ENCODE measurements around the gene NRL. TPM values are rescaled to one million over a fixed set of nuclear protein-coding genes. Genes with fewer than 3 reads are reported as not detected.

Gene NRL
- total and polyA plus RNA-seq, 11 donors: 1.3 to 3.0 (median 2.1) TPM

DNA sequence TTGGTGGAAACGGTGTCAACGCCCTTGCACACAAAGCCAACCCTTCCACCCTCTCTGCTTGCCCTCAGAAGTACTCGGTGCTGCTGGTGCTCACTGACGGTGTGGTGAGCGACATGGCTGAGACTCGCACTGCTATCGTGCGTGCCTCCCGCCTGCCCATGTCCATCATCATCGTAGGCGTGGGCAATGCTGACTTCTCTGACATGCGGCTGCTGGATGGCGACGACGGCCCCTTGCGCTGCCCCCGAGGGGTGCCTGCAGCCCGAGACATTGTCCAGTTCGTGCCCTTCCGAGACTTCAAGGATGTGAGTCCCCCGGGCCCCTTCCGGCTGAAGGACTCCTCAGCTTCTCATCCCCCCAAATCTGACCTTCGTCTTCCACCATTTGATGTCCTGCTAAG lies 37.7 kb downstream of the NRL start:
- 87 to 95% (median 89%) methylated on average over 19 to 23 of the region's 23 CpGs for WGBS, 4 donors
- H3K27ac ChIP-seq: no peak overlapping the region
- peaks cover 0 to 14% (median 10%) of the 10 kb centered on the region in 12 donors for H3K4me1 ChIP-seq
- no peak overlapping the region for H3K4me3 ChIP-seq
- H3K36me3 ChIP-seq: no peaks in the 10 kb centered on the region
- peak in 1 of 5 donors; percentile 36 for DNase-seq
- H3K9me3 ChIP-seq: no peaks in the 10 kb centered on the region
- no peak for ATAC-seq
- no peak for TF ChIP-seq POLR2A (IDR thresholded peaks at IDR 0.05)
- H3K27me3 ChIP-seq: peaks cover 0 to 38% (median 8%) of the 10 kb centered on the region in 9 donors
- intact Hi-C loops (cut with DNase I): no loop called here

DNA sequence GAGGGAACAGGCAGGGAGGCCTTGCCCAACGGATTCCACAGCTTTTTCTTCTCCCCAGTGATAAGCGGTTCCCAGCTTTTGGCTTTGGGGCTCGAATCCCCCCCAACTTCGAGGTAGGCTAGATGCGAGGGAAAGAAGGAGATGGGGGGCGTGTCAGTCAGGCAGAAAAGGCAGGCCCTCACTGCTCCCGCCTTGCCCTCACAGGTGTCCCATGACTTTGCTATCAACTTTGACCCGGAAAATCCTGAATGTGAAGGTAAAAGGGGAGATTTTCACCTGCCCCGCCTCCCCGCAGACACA lies 38.5 kb downstream of the NRL start:
- intact Hi-C loops (cut with DNase I): no loop called here
- TF ChIP-seq, protein P1, sequence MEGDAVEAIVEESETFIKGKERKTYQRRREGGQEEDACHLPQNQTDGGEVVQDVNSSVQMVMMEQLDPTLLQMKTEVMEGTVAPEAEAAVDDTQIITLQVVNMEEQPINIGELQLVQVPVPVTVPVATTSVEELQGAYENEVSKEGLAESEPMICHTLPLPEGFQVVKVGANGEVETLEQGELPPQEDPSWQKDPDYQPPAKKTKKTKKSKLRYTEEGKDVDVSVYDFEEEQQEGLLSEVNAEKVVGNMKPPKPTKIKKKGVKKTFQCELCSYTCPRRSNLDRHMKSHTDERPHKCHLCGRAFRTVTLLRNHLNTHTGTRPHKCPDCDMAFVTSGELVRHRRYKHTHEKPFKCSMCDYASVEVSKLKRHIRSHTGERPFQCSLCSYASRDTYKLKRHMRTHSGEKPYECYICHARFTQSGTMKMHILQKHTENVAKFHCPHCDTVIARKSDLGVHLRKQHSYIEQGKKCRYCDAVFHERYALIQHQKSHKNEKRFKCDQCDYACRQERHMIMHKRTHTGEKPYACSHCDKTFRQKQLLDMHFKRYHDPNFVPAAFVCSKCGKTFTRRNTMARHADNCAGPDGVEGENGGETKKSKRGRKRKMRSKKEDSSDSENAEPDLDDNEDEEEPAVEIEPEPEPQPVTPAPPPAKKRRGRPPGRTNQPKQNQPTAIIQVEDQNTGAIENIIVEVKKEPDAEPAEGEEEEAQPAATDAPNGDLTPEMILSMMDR (IDR thresholded peaks at IDR 0.05): no peak
- no peak for TF ChIP-seq POLR2A (IDR thresholded peaks at IDR 0.05)
- DNase-seq (peak in 1 of 5 donors; percentile 15), ATAC-seq (no peak)
- H3K4me1 ChIP-seq: peaks cover 0 to 15% (median 6%) of the 10 kb centered on the region in 12 donors
- H3K9me3 ChIP-seq: no peaks in the 10 kb centered on the region
- no peak overlapping the region for H3K27ac ChIP-seq
- no peaks in the 10 kb centered on the region for H3K36me3 ChIP-seq
- no peak overlapping the region for H3K4me3 ChIP-seq
- 82 to 88% (median 86%) methylated on average over 9 to 10 of the region's 10 CpGs for WGBS, 4 donors
- H3K27me3 ChIP-seq: peaks cover 0 to 39% (median 9%) of the 10 kb centered on the region in 9 donors

DNA sequence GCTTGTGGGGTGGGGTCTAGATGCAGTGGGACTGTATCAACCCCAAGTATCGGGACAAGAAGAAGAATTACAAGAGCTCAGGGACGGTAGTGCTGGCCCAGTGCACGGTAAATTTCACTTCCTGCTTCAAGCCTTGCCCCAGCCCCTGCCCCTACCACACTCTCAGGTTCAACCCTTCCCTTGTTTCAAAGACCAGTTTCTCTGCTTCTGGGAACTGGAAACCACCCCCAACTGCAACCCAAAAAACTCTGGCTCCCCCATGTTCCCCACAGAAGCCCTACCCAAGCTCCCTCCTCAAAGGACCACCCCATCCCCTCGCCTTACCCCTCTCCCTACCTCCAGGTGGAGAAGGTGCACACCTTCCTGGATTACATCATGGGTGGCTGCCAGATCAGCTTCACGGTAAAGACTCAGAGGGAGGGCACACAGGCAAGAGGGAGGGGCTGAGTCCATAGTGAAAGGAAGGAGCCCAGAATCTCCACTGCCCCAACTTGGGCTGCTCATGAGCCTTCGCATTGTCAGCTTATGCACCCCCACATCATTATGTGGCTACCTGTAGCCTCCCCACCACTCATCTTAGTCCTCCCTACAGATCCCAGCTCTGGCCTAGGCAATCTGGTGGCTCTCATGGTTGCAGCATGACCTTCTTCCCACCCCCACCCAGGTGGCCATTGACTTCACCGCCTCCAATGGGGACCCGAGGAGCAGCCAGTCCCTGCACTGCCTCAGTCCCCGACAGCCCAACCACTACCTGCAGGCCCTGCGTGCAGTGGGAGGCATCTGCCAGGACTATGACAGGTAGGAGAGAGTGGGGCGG lies 39.1 kb downstream of the NRL start:
- H3K27me3 ChIP-seq: peaks cover 0 to 39% (median 7%) of the 10 kb centered on the region in 9 donors
- no peak for ATAC-seq

DNA sequence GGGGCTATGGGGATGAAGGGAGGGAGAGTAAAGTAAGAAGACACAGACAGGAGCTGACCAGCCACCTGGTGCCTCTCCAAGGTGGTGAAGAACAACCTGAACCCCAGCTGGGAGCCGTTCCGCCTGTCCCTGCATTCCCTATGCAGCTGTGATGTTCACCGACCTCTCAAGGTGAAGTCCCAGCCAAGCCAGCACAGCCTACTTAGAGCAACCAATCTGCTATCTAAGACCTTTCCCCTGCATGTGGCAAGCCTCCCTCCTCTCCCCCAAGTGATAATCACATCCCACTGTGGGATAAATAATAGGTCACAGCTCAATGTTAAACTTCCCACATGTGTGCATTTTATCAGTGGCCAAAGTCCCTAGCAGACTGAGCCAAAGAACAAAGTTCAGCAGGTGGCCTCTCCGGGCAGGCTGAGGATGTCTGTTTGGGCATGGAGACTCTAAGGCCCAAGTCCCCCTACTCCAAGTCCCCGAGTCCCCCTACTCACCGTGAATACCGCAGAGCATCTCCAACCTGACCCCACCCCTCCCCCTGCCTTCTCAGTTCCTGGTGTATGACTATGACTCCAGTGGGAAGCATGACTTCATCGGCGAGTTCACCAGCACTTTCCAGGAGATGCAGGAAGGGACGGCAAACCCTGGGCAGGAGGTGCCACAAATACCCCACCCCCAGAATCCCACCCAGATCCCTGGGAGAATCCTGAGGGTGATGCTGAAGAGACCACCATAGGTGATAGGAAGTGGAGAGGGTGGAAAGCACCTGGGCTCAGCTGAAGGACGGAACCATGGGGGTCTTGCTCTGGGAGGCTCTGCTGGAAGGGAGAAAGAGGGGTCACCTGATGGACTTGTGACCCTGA lies 39.9 kb downstream of the NRL start:
- ATAC-seq: no peak
- no peak for DNase-seq
- Histone ChIP-seq H3K27ac (no peak overlapping the region), H3K9me3 (no peaks in the 10 kb centered on the region), H3K27me3 (peaks cover 0 to 34% (median 5%) of the 10 kb centered on the region in 9 donors), H3K36me3 (no peaks in the 10 kb centered on the region), H3K4me1 (peaks cover 0 to 6% (median 0%) of the 10 kb centered on the region in 12 donors), H3K4me3 (no peak overlapping the region)
- TF ChIP-seq, protein P1 (IDR thresholded peaks at IDR 0.05): no peak
- no peak for TF ChIP-seq POLR2A (IDR thresholded peaks at IDR 0.05)
- intact Hi-C loops (cut with DNase I): no loop called here
- 65 to 74% (median 73%) methylated on average over 11 of the region's 11 CpGs for WGBS, 4 donors

More for the DNA sequence above, 39.1 kb downstream of the NRL start:
- 75 to 80% (median 79%) methylated on average over 11 of the region's 11 CpGs for WGBS, 4 donors
- no peaks in the 10 kb centered on the region for H3K9me3 ChIP-seq
- intact Hi-C loops (cut with DNase I): no loop called here
- no peak overlapping the region for H3K4me3 ChIP-seq
- no peaks in the 10 kb centered on the region for H3K36me3 ChIP-seq
- DNase-seq: no peak
- H3K27ac ChIP-seq: no peak overlapping the region
- H3K4me1 ChIP-seq: peaks cover 0 to 10% (median 2%) of the 10 kb centered on the region in 12 donors
- no peak for TF ChIP-seq POLR2A (IDR thresholded peaks at IDR 0.05)
- TF ChIP-seq, protein P1 (IDR thresholded peaks at IDR 0.05): no peak

All from heart left ventricle (tissue), 16 donors.